ENCODE measurements around the gene HACD2. TPM values are rescaled to one million over a fixed set of nuclear protein-coding genes. Genes with fewer than 3 reads are reported as not detected.

The HACD2 gene
- total RNA-seq, 3 donors from 2014 or later (not counting 1 experiment from before 2014, with no cell fraction given), result 16.1 to 34.1 (median 24.6) TPM

- 44% methylated on average over 3 of the region's 3 CpGs for WGBS (ENCODE audit: insufficient coverage)
- H3K4me3 Mint-ChIP-seq, result no peak overlapping the region
- no peaks in the 10 kb centered on the region for H3K27me3 Mint-ChIP-seq (ENCODE audit: low read depth in 2 of 2)
- intact Hi-C loops (cut with micrococcal nuclease), result no loop called here
- ATAC-seq (no peak), DNase-seq (no peak)
- H3K9me3 ChIP-seq (ENCODE audit: control insufficient read depth, insufficient read depth, low read length), result no peaks in the 10 kb centered on the region
- no peak overlapping the region for H3K27ac Mint-ChIP-seq
- no peaks in the 10 kb centered on the region for H3K9me3 Mint-ChIP-seq
- no peak overlapping the region for H3K4me3 ChIP-seq (ENCODE audit: low read length)
- no peak overlapping the region for H3K27ac ChIP-seq (ENCODE audit: low read length)
- H3K27me3 ChIP-seq (ENCODE audit: control insufficient read depth, insufficient read depth, low read length), result no peaks in the 10 kb centered on the region
- no peak for TF ChIP-seq CTCF (IDR thresholded peaks at IDR 0.05)
- H3K36me3 ChIP-seq (ENCODE audit: control insufficient read depth, insufficient read depth, low read length), result peaks cover 5% of the 10 kb centered on the region
- H3K4me1 Mint-ChIP-seq, result peaks cover 0 to 3% of the 10 kb centered on the region in 2 donors
- no peaks in the 10 kb centered on the region for H3K36me3 Mint-ChIP-seq
- no peaks in the 10 kb centered on the region for H3K4me1 ChIP-seq (ENCODE audit: control insufficient read depth, insufficient read depth, low read length)
These were observed 25.5 kb upstream of the HACD2 start for GRCh38 chr3:123610331-123610730.

- no peak for TF ChIP-seq CTCF (IDR thresholded peaks at IDR 0.05)
- WGBS (ENCODE audit: insufficient coverage), result 86% methylated on average over 5 of the region's 5 CpGs
- no peaks in the 10 kb centered on the region for H3K9me3 ChIP-seq (ENCODE audit: control insufficient read depth, insufficient read depth, low read length)
- ATAC-seq (no peak), DNase-seq (no peak)
- no peak overlapping the region for H3K27ac ChIP-seq (ENCODE audit: low read length)
- Mint-ChIP-seq H3K4me3 (no peak overlapping the region), H3K27me3 (ENCODE audit: low read depth in 2 of 2) (no peaks in the 10 kb centered on the region), H3K27ac (no peak overlapping the region), H3K36me3 (no peaks in the 10 kb centered on the region), H3K4me1 (peaks cover 0 to 3% of the 10 kb centered on the region in 2 donors), H3K9me3 (no peaks in the 10 kb centered on the region)
- no peak overlapping the region for H3K4me3 ChIP-seq (ENCODE audit: low read length)
- H3K4me1 ChIP-seq (ENCODE audit: control insufficient read depth, insufficient read depth, low read length), result no peaks in the 10 kb centered on the region
- intact Hi-C loops (cut with micrococcal nuclease), result no loop called here
- H3K36me3 ChIP-seq (ENCODE audit: control insufficient read depth, insufficient read depth, low read length), result peaks cover 5% of the 10 kb centered on the region
- H3K27me3 ChIP-seq (ENCODE audit: control insufficient read depth, insufficient read depth, low read length), result no peaks in the 10 kb centered on the region
These were observed 24.2 kb upstream of the HACD2 start for GRCh38 chr3:123609063-123609462.

- no peak for DNase-seq
- H3K4me3 Mint-ChIP-seq, result no peak overlapping the region
- no peak for ATAC-seq
These were observed 23.5 kb upstream of the HACD2 start for GRCh38 chr3:123608263-123608937.

More at GRCh38 chr3:123608263-123608937, 23.5 kb upstream of the HACD2 start:
- no peak for TF ChIP-seq CTCF (IDR thresholded peaks at IDR 0.05)
- intact Hi-C loops (cut with micrococcal nuclease), result no loop called here
- Mint-ChIP-seq H3K9me3 (no peaks in the 10 kb centered on the region), H3K27ac (no peak overlapping the region), H3K27me3 (ENCODE audit: low read depth in 2 of 2) (no peaks in the 10 kb centered on the region), H3K4me1 (peaks cover 0 to 3% of the 10 kb centered on the region in 2 donors), H3K36me3 (no peaks in the 10 kb centered on the region)
- Histone ChIP-seq H3K4me1 (ENCODE audit: control insufficient read depth, insufficient read depth, low read length) (no peaks in the 10 kb centered on the region), H3K9me3 (ENCODE audit: control insufficient read depth, insufficient read depth, low read length) (no peaks in the 10 kb centered on the region), H3K27ac (ENCODE audit: low read length) (no peak overlapping the region), H3K4me3 (ENCODE audit: low read length) (no peak overlapping the region), H3K27me3 (ENCODE audit: control insufficient read depth, insufficient read depth, low read length) (no peaks in the 10 kb centered on the region), H3K36me3 (ENCODE audit: control insufficient read depth, insufficient read depth, low read length) (peaks cover 5% of the 10 kb centered on the region)
- WGBS (ENCODE audit: insufficient coverage), result 100% methylated on average over 2 of the region's 3 CpGs

All from natural killer cell (primary cell).